ENCODE measurements around the gene CCDC91. TPM values are rescaled to one million over a fixed set of nuclear protein-coding genes. Genes with fewer than 3 reads are reported as not detected.

The CCDC91 gene
- polyA plus RNA-seq, 1 donor (not counting 4 experiments of a cell fraction or from before 2014, with no cell fraction given) = 26.5 TPM

DNA sequence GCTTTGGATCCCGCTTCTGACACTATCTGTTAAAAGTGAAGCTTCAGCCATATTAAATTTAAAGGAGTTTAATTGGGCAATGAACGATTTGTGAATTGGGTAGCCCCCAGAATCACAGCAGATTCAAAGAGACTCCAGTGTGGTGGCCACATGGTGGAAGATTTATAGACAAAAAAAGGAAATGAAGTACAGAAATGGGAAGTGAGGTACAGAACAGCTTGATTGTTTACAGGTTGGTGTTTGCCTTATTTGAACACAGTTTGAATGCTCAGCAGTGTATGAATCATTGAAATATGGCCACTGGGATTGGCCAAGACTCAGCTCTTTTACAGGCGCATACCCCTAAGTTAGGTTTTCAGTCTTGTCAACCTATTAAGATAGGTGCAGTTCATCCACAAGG, 21.9 kb downstream of the CCDC91 start:
- Histone ChIP-seq H3K4me3 (ENCODE audit: control insufficient read depth in 2 of 3, extremely low read depth in 1 of 3, insufficient read depth in 2 of 3, low read depth in 1 of 3, low read length in 3 of 3) (no peak overlapping the region), H3K27ac (ENCODE audit: control insufficient read depth, insufficient read depth, low read length) (no peak overlapping the region), H3K36me3 (ENCODE audit: control insufficient read depth in 2 of 2, extremely low read depth in 1 of 2, insufficient read depth in 2 of 2, low read length in 2 of 2) (peaks cover 0 to 2% of the 10 kb centered on the region in 2 experiments), H3K9me1 (ENCODE audit: control insufficient read depth, extremely low read depth, insufficient read depth, low read length) (no peaks in the 10 kb centered on the region), H3K4me2 (ENCODE audit: control insufficient read depth, extremely low read depth, insufficient read depth, low read depth, low read length) (no peak overlapping the region), H4K20me1 (ENCODE audit: control insufficient read depth, extremely low read depth, insufficient read depth, low read length) (no peaks in the 10 kb centered on the region), H2AFZ (ENCODE audit: control insufficient read depth, low read length) (no peak overlapping the region), H3K9me3 (ENCODE audit: control insufficient read depth, low read depth, low read length) (no peaks in the 10 kb centered on the region), H3K27me3 (ENCODE audit: control insufficient read depth, extremely low read depth, insufficient read depth, low read length) (no peaks in the 10 kb centered on the region), H3K4me1 (ENCODE audit: control insufficient read depth, extremely low read depth, insufficient read depth, low read length) (no peaks in the 10 kb centered on the region), H3K9ac (ENCODE audit: control insufficient read depth, extremely low read depth, insufficient read depth, low read length) (no peak overlapping the region), H3K79me2 (ENCODE audit: control insufficient read depth, insufficient read depth, low read length) (no peaks in the 10 kb centered on the region)
- DNase-seq (ENCODE audit: low read depth, low spot score) (no peak), FAIRE-seq (no peak)
- TF ChIP-seq, protein P1, sequence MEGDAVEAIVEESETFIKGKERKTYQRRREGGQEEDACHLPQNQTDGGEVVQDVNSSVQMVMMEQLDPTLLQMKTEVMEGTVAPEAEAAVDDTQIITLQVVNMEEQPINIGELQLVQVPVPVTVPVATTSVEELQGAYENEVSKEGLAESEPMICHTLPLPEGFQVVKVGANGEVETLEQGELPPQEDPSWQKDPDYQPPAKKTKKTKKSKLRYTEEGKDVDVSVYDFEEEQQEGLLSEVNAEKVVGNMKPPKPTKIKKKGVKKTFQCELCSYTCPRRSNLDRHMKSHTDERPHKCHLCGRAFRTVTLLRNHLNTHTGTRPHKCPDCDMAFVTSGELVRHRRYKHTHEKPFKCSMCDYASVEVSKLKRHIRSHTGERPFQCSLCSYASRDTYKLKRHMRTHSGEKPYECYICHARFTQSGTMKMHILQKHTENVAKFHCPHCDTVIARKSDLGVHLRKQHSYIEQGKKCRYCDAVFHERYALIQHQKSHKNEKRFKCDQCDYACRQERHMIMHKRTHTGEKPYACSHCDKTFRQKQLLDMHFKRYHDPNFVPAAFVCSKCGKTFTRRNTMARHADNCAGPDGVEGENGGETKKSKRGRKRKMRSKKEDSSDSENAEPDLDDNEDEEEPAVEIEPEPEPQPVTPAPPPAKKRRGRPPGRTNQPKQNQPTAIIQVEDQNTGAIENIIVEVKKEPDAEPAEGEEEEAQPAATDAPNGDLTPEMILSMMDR (optimal IDR thresholded peaks at IDR 0.05 in 1 of 3, IDR thresholded peaks at IDR 0.05 in 1 of 3, conservative IDR thresholded peaks at IDR 0.05 in 1 of 3; ENCODE audit: extremely low read depth in 1 of 3, insufficient read depth in 2 of 3, low read length in 3 of 3) = no peak
- TF ChIP-seq EZH2 (IDR thresholded peaks at IDR 0.05; ENCODE audit: low read length) = no peak
- dilution Hi-C loops (cut with MboI; ENCODE audit: extremely low pct_ligation_motif_present, low sequenced_read_pairs) = no loop called here

DNA sequence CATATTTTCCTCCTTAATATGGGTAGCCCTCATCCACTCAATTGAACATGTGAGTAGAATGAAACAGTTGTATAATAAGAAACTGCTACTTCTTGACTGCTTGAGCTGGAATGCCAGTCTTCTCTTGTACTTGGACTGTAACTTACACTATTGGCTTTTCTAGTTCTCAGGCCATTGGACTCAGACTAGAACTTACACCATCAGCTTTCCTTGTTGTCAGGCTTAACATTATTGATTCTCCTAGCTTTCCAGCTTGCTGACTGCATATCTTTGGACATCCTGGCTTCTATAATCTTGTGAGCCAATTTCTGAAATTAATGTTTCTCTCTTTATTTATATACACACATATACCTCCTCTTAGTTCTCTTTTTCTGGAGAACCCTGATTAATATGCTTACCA, 24.8 kb downstream of the CCDC91 start:
- dilution Hi-C loops (cut with MboI; ENCODE audit: extremely low pct_ligation_motif_present, low sequenced_read_pairs) = no loop called here
- Histone ChIP-seq H3K4me2 (ENCODE audit: control insufficient read depth, extremely low read depth, insufficient read depth, low read depth, low read length) (no peak overlapping the region), H3K9ac (ENCODE audit: control insufficient read depth, extremely low read depth, insufficient read depth, low read length) (no peak overlapping the region), H4K20me1 (ENCODE audit: control insufficient read depth, extremely low read depth, insufficient read depth, low read length) (no peaks in the 10 kb centered on the region), H3K36me3 (ENCODE audit: control insufficient read depth in 2 of 2, extremely low read depth in 1 of 2, insufficient read depth in 2 of 2, low read length in 2 of 2) (peaks cover 0 to 2% of the 10 kb centered on the region in 2 experiments), H3K79me2 (ENCODE audit: control insufficient read depth, insufficient read depth, low read length) (no peaks in the 10 kb centered on the region), H2AFZ (ENCODE audit: control insufficient read depth, low read length) (no peak overlapping the region), H3K9me3 (ENCODE audit: control insufficient read depth, low read depth, low read length) (no peaks in the 10 kb centered on the region), H3K27ac (ENCODE audit: control insufficient read depth, insufficient read depth, low read length) (no peak overlapping the region), H3K9me1 (ENCODE audit: control insufficient read depth, extremely low read depth, insufficient read depth, low read length) (no peaks in the 10 kb centered on the region), H3K4me3 (ENCODE audit: control insufficient read depth in 2 of 3, extremely low read depth in 1 of 3, insufficient read depth in 2 of 3, low read depth in 1 of 3, low read length in 3 of 3) (no peak overlapping the region), H3K4me1 (ENCODE audit: control insufficient read depth, extremely low read depth, insufficient read depth, low read length) (no peaks in the 10 kb centered on the region), H3K27me3 (ENCODE audit: control insufficient read depth, extremely low read depth, insufficient read depth, low read length) (no peaks in the 10 kb centered on the region)
- TF ChIP-seq, protein P1 (optimal IDR thresholded peaks at IDR 0.05 in 1 of 3, IDR thresholded peaks at IDR 0.05 in 1 of 3, conservative IDR thresholded peaks at IDR 0.05 in 1 of 3; ENCODE audit: extremely low read depth in 1 of 3, insufficient read depth in 2 of 3, low read length in 3 of 3) = no peak
- TF ChIP-seq EZH2 (IDR thresholded peaks at IDR 0.05; ENCODE audit: low read length) = no peak
- FAIRE-seq (no peak), DNase-seq (ENCODE audit: low read depth, low spot score) (no peak)
